ENCODE measurements around the gene SNAP47.

The SNAP47 gene

GRCh38 chr1:227749916-227750710 lies 14.9 kb downstream of the SNAP47 start:
- DNase-seq (ENCODE audit: low spot score) = no peak

GRCh38 chr1:227753999-227754711 lies 18.9 kb downstream of the SNAP47 start:
- no peak for DNase-seq (ENCODE audit: low spot score)

- DNase-seq (ENCODE audit: low spot score) = no peak
Observed at GRCh38 chr1:227754958-227755357, 19.7 kb downstream of the SNAP47 start.

- no peak for DNase-seq (ENCODE audit: low spot score)
Observed at GRCh38 chr1:227756172-227756959, 21.1 kb downstream of the SNAP47 start.

GRCh38 chr1:227757781-227758180 lies 22.5 kb downstream of the SNAP47 start:
- DNase-seq (ENCODE audit: low spot score) = no peak

GRCh38 chr1:227758366-227758765 lies 23.1 kb downstream of the SNAP47 start:
- DNase-seq (ENCODE audit: low spot score) = no peak

- DNase-seq (ENCODE audit: low spot score) = no peak
Observed at GRCh38 chr1:227759341-227760300, 24.4 kb downstream of the SNAP47 start.

- no peak for DNase-seq (ENCODE audit: low spot score)
Observed at GRCh38 chr1:227760377-227760776, 25.1 kb downstream of the SNAP47 start.

DNA sequence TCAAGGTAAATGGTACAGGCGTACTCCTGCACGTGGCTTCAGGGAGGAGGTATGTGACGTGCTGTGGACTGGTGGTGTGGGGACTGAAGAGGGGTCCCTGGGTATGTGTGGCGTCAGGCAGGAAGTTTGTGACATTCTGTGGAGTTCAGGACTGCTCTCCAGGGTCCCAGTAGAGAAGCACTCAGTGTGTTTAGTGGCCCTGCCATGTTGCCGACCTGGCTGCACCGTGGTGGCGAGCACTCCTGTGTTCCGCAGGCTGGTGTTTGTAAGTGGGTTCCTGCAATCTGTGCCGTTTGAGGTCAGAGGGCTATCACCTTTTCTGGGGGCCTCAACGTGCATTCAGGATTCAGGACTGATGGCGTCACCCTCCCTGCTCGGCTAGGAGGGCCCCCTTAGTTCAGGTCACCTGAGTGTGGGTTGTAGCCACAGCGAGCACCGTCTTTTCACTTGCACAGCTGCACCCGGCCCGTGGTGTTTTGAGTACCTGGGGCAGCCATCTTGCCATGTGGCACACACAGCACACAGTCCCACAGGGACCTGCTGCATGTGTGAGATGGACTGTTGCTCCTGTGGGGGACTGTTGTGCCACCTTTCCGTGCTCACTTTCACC lies 26.5 kb downstream of the SNAP47 start:
- no peak for DNase-seq (ENCODE audit: low spot score)

DNA sequence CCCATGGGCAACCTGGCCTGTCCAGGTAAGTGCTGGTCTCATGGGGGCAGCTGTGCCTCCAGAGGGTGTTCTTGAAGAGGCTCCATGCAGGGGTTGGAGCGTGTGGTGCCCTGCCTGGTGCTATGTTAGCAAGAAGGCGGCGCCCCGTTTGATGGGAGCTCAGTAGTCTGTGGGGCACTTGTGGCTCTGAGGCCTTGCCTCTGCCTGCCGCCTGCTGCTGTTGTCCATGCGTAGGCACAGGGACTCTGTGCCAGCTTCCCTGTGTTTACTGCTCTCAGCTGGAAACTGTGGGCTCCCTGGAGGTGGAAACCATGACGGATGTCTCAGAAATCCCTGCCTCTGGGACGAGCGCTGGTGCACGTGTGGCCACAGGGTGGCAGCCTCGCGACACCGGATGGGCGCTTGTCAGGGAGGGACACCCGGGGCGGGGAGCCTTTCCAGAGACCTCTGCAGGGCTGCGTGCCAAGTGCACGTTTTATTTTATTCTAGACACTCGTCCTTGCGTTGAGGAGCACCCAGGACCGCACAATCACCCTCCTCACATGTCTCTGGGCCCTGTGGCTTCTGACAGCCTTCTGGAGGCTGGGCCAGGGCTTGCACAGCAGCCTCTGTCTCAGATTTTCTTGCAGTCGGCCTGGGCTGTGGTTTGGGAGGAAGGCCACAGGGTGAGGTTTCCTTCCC lies 27.1 kb downstream of the SNAP47 start:
- peak; percentile 59 for DNase-seq (ENCODE audit: low spot score)

DNA sequence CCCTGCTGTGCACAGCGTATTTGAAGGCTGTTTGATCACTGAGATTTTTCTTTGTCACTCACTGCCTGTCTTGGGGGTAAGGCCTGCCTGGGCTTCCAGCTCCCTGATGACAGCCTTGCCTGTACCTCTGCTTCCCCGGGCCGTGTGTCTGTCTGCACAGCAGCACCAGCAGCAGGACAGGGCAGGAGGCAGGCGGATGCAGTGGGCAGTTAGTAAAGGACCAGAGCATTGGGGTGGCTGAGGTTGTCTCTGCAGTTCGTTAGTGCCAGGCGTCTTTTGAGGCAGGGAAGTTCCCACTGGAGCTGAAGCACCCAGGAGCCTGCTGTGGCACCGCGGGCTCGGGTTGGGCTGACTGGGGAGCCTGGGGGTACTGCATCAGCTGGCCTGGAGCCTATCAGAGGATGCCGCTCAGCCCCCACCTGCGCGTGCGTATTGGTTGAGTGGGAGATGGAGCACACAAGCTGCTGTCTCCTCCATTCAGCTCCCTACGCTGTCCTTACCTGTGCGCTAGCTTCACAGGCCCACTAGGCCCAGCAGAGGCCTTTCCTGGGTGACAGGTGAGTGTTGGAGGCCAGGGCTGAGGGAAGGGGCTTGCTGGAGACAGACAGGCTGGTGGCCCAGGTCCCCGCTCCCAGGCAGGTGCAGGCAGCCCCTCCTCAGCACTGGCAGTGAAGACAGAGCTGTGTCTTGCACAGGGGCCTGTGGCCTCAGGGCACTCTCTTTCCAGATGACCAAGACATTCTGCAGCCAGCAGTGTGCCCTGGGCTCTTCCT lies 28.2 kb downstream of the SNAP47 start:
- DNase-seq (ENCODE audit: low spot score) = no peak

DNA sequence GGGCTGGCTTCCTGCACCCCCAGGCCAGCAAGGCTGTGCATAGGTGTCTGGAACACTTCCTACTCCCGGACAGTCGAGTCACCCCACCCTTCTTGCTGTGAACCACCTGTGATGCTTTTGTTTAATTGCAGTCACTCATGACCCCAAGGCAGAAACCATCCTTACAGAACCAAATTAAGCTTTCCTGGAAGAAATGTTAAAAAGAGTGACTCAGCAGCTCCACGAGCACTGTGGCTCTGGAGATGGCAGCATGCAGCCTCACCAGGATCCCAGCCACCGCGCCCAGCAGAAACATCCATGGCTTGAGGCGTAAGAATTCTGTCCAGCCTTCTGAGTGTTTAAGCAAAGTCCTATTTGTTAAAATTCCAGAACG lies 28.8 kb downstream of the SNAP47 start:
- no peak for DNase-seq (ENCODE audit: low spot score)

- DNase-seq (ENCODE audit: low spot score) = no peak
Observed at GRCh38 chr1:227765261-227766014, 30.2 kb downstream of the SNAP47 start.

DNA sequence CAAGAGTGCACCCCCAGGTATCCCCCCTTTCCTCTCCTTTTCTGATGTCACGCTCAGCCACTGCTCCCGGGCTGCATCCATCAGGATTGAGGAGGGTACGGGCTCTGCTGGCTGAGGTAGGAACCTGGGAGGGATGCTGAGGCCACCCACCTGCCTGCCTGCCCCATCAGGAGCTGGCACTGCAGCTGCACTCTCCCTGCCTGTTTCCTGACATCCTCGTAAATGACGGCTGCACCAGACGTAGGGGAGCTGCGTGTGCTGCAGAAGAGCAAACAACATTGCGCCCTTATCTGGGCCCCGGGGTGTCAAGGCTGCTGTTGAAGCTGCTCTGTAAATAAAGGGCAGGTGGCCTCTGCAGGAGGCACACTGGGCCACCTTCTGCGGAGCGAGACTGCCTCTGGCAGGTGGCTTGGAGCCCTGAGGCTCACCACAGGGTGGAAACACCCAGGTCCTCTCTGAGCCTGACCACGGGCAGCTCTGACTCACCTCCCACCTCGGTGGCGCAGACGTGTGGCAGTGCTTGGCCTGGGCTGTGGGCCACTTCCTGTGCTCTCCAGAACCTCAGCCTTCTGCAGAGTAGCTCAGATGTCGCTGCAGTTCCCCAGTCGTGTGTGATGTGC lies 30.9 kb downstream of the SNAP47 start:
- no peak for DNase-seq (ENCODE audit: low spot score)

- no peak for DNase-seq (ENCODE audit: low spot score)
Observed at GRCh38 chr1:227766653-227767277, 31.5 kb downstream of the SNAP47 start.

- DNase-seq (ENCODE audit: low spot score) = no peak
Observed at GRCh38 chr1:227767401-227768124, 32.3 kb downstream of the SNAP47 start.

- no peak for DNase-seq (ENCODE audit: low spot score)
Observed at GRCh38 chr1:227768125-227768439, 32.8 kb downstream of the SNAP47 start.

- DNase-seq (ENCODE audit: low spot score) = no peak
Observed at GRCh38 chr1:227768640-227769039, 33.4 kb downstream of the SNAP47 start.

All from hematopoietic multipotent progenitor cell treated with erythropoietin and hydrocortisone succinate and interleukin-3 and kit ligand, for 17 days (in vitro differentiated cells).